HepG2 (cell line): ENCODE results near the gene SEPTIN12. TPM values are rescaled to one million over a fixed set of nuclear protein-coding genes. Genes with fewer than 3 reads are reported as not detected.

Experiments used
- CEBPG ChIP-seq: IDR thresholded peaks from 2 replicates; pipeline ENCODE4 v1.6.1; 2016
- DMAP1 ChIP-seq: IDR thresholded peaks from 2 replicates; pipeline ENCODE4 v1.6.1; 2016
- ELF3 ChIP-seq: IDR thresholded peaks from 2 replicates; pipeline ENCODE4 v1.6.1; 2016; ENCODE audit warnings: missing genetic modification reagents, missing compliant biosample characterization
- GABPA ChIP-seq, 2 experiments: IDR thresholded peaks; 2 replicates each; pipeline ENCODE4 v1.6.1; 2011 to 2016; ENCODE audit warnings: low read depth in 2 of 2, low read length in 1 of 2, missing biosample characterization in 1 of 2, missing genetic modification characterization in 1 of 2
- HOXA3 ChIP-seq: sonication (generic); formaldehyde crosslinking; IDR thresholded peaks from 2 replicates; pipeline ENCODE4 v1.5.0; 2020; ENCODE audit warnings: missing genetic modification reagents
- MAF1 ChIP-seq: sonication (generic); formaldehyde crosslinking; IDR thresholded peaks from 2 replicates; pipeline ENCODE4 v1.5.0; 2020; ENCODE audit warnings: missing genetic modification reagents, borderline replicate concordance
- STAT5B ChIP-seq: sonication (generic); formaldehyde crosslinking; IDR thresholded peaks from 2 replicates; pipeline ENCODE4 v1.4.0; 2020; ENCODE audit warnings: missing genetic modification reagents
- TBP ChIP-seq: sonication (generic); formaldehyde crosslinking; IDR thresholded peaks from 2 replicates; pipeline ENCODE4 v1.5.0; 2020; ENCODE audit warnings: missing genetic modification reagents
- ZNF296 ChIP-seq: sonication (generic); formaldehyde crosslinking; conservative IDR thresholded peaks from 2 replicates; pipeline ENCODE4 v1.5.0; 2020; ENCODE audit warnings: mild to moderate bottlenecking, missing genetic modification reagents
- ZNF598 ChIP-seq: sonication (generic); formaldehyde crosslinking; IDR thresholded peaks from 2 replicates; pipeline ENCODE4 v1.5.1; 2020; ENCODE audit warnings: mild to moderate bottlenecking, missing genetic modification reagents, borderline replicate concordance
- ZNF605 ChIP-seq: sonication (generic); formaldehyde crosslinking; IDR thresholded peaks from 2 replicates; pipeline ENCODE4 v1.8.0; 2022; ENCODE audit warnings: mild to moderate bottlenecking, missing genetic modification reagents
- polyA plus RNA-seq, 8 experiments: library from polyadenylated mRNA; depleted of rRNA in 3 of 8; stranded (reverse) in 7 of 8; unstranded in 1 of 8; fragments of >200 nt; fragmentation: Illumina TruSeq in 4 of 8; extraction: Trizol in 4 of 8; gene quantifications; 2 replicates each; pipeline versions ENCODE4 v1.2.1 to v1.2.3, GENCODE V29; 2011 to 2016; ENCODE audit warnings: low read depth in 4 of 8, missing spikeins in 1 of 8, mixed read lengths in 1 of 8; ENCODE audit not compliant: insufficient read depth in 1 of 8
- total RNA-seq, 5 experiments: library from RNA; depleted of rRNA; stranded (reverse); fragments of >200 nt; fragmentation: Illumina TruSeq; extraction: Trizol; gene quantifications; 2 replicates each; pipeline ENCODE4 v1.2.3, GENCODE V29; 2016; ENCODE audit warnings: low read depth in 1 of 5
- TF ChIP-seq, protein P1 (sequence below): sonication (generic); formaldehyde crosslinking; conservative IDR thresholded peaks from 2 replicates; pipeline ENCODE4 v1.8.1; 2023; ENCODE audit warnings: missing genetic modification reagents
- TF ChIP-seq, protein P2 (sequence below): IDR thresholded peaks from 2 replicates; pipeline ENCODE4 v1.6.1; 2016; ENCODE audit warnings: low read depth, borderline replicate concordance
- TF ChIP-seq, protein P3 (sequence below): sonication (generic); formaldehyde crosslinking; IDR thresholded peaks from 2 replicates; pipeline ENCODE4 v1.4.0; 2020; ENCODE audit warnings: missing genetic modification reagents
- TF ChIP-seq, protein P4 (sequence below): sonication (generic); formaldehyde crosslinking; IDR thresholded peaks from 2 replicates; pipeline ENCODE4 v1.4.0; 2020; ENCODE audit warnings: missing genetic modification reagents, borderline replicate concordance
- TF ChIP-seq, protein P5 (sequence below): sonication (generic); formaldehyde crosslinking; IDR thresholded peaks from 2 replicates; pipeline ENCODE4 v1.5.0; 2020; ENCODE audit warnings: missing genetic modification reagents
- TF ChIP-seq, protein P6 (sequence below): sonication (generic); formaldehyde crosslinking; IDR thresholded peaks from 2 replicates; pipeline ENCODE4 v1.5.0; 2020; ENCODE audit warnings: mild to moderate bottlenecking, missing genetic modification reagents
- TF ChIP-seq, protein P7 (sequence below): sonication (generic); formaldehyde crosslinking; conservative IDR thresholded peaks from 2 replicates; pipeline ENCODE4 v1.4.0; 2020; ENCODE audit warnings: mild to moderate bottlenecking, missing genetic modification reagents, moderate library complexity

The SEPTIN12 gene
- total and polyA plus RNA-seq, 2 of the 13 experiments (the other 11 are each of a cell fraction or from before 2014, with no cell fraction given) = 0.22 TPM; not detected in 1

DNA sequence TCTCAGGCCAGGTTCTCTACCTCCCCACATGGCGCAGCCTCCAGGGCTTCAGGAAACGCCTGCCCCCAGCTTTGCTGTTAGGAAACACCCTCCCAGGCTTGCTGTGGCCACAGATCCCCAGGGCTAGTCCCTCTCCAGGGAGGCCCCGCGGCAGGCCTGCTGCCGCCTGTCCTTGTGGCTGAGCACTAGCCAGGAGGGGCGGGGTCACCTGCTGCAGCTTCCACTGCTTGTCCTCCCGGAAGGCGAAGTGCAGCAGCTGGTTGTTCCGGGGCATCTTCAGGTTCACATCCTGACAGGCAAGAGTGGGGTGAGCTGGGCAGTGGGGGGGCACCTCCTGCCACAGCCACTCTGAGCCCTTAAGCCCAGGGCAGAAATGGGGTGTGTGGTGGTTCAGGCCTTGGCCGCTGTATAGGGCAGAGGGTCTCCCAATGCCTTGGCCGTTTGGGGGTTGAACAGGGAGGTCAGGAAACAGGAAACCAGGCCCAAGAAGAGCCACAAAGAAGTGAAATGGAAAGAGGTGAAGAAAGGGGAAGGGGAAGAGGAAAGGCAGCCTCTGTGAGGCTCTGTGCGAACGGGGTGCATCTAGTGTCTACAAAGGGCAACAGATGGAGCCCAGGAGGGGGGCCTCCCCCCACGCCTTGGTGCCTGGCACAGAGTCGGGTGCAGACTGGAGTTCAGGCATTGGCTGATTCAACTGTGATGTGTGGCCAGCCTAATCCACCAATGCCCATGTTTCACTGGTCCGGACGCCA, 12.3 kb upstream of the SEPTIN12 start (continued):
- TF ChIP-seq, protein P1, sequence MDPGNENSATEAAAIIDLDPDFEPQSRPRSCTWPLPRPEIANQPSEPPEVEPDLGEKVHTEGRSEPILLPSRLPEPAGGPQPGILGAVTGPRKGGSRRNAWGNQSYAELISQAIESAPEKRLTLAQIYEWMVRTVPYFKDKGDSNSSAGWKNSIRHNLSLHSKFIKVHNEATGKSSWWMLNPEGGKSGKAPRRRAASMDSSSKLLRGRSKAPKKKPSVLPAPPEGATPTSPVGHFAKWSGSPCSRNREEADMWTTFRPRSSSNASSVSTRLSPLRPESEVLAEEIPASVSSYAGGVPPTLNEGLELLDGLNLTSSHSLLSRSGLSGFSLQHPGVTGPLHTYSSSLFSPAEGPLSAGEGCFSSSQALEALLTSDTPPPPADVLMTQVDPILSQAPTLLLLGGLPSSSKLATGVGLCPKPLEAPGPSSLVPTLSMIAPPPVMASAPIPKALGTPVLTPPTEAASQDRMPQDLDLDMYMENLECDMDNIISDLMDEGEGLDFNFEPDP (CRISPR knock-in tag) = no peak
- no peak for TF ChIP-seq ZNF598 (CRISPR knock-in tag)
- TF ChIP-seq ELF3 (CRISPR knock-in tag) = no peak
- TF ChIP-seq, protein P2, sequence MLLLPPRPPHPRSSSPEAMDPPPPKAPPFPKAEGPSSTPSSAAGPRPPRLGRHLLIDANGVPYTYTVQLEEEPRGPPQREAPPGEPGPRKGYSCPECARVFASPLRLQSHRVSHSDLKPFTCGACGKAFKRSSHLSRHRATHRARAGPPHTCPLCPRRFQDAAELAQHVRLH (CRISPR knock-in tag) = no peak
- no peak for TF ChIP-seq MAF1 (CRISPR knock-in tag)
- 0 out of 2 replicates have a peak, but pooled peaks have one; percentile 28 for TF ChIP-seq ZNF605 (CRISPR knock-in tag)
- TF ChIP-seq, protein P3, sequence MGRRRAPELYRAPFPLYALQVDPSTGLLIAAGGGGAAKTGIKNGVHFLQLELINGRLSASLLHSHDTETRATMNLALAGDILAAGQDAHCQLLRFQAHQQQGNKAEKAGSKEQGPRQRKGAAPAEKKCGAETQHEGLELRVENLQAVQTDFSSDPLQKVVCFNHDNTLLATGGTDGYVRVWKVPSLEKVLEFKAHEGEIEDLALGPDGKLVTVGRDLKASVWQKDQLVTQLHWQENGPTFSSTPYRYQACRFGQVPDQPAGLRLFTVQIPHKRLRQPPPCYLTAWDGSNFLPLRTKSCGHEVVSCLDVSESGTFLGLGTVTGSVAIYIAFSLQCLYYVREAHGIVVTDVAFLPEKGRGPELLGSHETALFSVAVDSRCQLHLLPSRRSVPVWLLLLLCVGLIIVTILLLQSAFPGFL (CRISPR knock-in tag) = no peak
- peak; percentile 85 for TF ChIP-seq GABPA (IDR thresholded peaks at IDR 0.05; ENCODE audit: low read depth, low read length)
- TF ChIP-seq GABPA (CRISPR knock-in tag; IDR thresholded peaks at IDR 0.05; ENCODE audit: low read depth) = peak; percentile 95
- TF ChIP-seq, protein P4, sequence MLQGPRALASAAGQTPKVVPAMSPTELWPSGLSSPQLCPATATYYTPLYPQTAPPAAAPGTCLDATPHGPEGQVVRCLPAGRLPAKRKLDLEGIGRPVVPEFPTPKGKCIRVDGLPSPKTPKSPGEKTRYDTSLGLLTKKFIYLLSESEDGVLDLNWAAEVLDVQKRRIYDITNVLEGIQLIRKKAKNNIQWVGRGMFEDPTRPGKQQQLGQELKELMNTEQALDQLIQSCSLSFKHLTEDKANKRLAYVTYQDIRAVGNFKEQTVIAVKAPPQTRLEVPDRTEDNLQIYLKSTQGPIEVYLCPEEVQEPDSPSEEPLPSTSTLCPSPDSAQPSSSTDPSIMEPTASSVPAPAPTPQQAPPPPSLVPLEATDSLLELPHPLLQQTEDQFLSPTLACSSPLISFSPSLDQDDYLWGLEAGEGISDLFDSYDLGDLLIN (CRISPR knock-in tag) = no peak
- TF ChIP-seq STAT5B (CRISPR knock-in tag) = no peak
- TF ChIP-seq TBP (CRISPR knock-in tag) = no peak
- TF ChIP-seq HOXA3 (CRISPR knock-in tag) = peak; percentile 53; the same call in 1 of the 2 replicates
- TF ChIP-seq, protein P5, sequence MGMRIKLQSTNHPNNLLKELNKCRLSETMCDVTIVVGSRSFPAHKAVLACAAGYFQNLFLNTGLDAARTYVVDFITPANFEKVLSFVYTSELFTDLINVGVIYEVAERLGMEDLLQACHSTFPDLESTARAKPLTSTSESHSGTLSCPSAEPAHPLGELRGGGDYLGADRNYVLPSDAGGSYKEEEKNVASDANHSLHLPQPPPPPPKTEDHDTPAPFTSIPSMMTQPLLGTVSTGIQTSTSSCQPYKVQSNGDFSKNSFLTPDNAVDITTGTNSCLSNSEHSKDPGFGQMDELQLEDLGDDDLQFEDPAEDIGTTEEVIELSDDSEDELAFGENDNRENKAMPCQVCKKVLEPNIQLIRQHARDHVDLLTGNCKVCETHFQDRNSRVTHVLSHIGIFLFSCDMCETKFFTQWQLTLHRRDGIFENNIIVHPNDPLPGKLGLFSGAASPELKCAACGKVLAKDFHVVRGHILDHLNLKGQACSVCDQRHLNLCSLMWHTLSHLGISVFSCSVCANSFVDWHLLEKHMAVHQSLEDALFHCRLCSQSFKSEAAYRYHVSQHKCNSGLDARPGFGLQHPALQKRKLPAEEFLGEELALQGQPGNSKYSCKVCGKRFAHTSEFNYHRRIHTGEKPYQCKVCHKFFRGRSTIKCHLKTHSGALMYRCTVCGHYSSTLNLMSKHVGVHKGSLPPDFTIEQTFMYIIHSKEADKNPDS = no peak
- TF ChIP-seq, protein P6, sequence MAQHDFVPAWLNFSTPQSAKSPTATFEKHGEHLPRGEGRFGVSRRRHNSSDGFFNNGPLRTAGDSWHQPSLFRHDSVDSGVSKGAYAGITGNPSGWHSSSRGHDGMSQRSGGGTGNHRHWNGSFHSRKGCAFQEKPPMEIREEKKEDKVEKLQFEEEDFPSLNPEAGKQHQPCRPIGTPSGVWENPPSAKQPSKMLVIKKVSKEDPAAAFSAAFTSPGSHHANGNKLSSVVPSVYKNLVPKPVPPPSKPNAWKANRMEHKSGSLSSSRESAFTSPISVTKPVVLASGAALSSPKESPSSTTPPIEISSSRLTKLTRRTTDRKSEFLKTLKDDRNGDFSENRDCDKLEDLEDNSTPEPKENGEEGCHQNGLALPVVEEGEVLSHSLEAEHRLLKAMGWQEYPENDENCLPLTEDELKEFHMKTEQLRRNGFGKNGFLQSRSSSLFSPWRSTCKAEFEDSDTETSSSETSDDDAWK (CRISPR knock-in tag) = no peak
- no peak for TF ChIP-seq CEBPG (CRISPR knock-in tag)
- peak; percentile 45; the same call in 1 of the 2 replicates for TF ChIP-seq DMAP1 (CRISPR knock-in tag)
- TF ChIP-seq ZNF296 (CRISPR knock-in tag) = no peak
- TF ChIP-seq, protein P7, sequence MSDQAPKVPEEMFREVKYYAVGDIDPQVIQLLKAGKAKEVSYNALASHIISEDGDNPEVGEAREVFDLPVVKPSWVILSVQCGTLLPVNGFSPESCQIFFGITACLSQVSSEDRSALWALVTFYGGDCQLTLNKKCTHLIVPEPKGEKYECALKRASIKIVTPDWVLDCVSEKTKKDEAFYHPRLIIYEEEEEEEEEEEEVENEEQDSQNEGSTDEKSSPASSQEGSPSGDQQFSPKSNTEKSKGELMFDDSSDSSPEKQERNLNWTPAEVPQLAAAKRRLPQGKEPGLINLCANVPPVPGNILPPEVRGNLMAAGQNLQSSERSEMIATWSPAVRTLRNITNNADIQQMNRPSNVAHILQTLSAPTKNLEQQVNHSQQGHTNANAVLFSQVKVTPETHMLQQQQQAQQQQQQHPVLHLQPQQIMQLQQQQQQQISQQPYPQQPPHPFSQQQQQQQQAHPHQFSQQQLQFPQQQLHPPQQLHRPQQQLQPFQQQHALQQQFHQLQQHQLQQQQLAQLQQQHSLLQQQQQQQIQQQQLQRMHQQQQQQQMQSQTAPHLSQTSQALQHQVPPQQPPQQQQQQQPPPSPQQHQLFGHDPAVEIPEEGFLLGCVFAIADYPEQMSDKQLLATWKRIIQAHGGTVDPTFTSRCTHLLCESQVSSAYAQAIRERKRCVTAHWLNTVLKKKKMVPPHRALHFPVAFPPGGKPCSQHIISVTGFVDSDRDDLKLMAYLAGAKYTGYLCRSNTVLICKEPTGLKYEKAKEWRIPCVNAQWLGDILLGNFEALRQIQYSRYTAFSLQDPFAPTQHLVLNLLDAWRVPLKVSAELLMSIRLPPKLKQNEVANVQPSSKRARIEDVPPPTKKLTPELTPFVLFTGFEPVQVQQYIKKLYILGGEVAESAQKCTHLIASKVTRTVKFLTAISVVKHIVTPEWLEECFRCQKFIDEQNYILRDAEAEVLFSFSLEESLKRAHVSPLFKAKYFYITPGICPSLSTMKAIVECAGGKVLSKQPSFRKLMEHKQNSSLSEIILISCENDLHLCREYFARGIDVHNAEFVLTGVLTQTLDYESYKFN (CRISPR knock-in tag) = no peak
